Epithelial cell of esophagus (primary cell): Measurements from ENCODE around the gene CDK5.

Source experiments
- DNase-seq: peaks from one replicate; pipeline ENCODE4 v3.0.0; 2010; ENCODE audit warnings: low read depth
- H3K4me3 ChIP-seq: 2 replicates; pipeline ENCODE4 v1.5.1; 2011; ENCODE audit warnings: mild to moderate bottlenecking, low read length, control low read depth
- CTCF ChIP-seq: IDR thresholded peaks from 2 replicates; pipeline ENCODE4 v1.5.1; 2011; ENCODE audit warnings: low read depth, mild to moderate bottlenecking, low read length, control low read depth, inconsistent platforms; ENCODE audit not compliant: insufficient read depth; ENCODE audit errors: missing control alignments

CDK5 gene

GRCh38 chr7:151007469-151007898 lies 50.2 kb downstream of the CDK5 start:
- H3K4me3 ChIP-seq, result no peak overlapping the region
- DNase-seq, result no peak
- TF ChIP-seq CTCF, result no peak

GRCh38 chr7:151006590-151007300 lies 51.0 kb downstream of the CDK5 start:
- DNase-seq, result no peak
- no peak overlapping the region for H3K4me3 ChIP-seq

GRCh38 chr7:151005566-151005965 lies 52.1 kb downstream of the CDK5 start:
- no peak for DNase-seq
- H3K4me3 ChIP-seq, result no peak overlapping the region
- TF ChIP-seq CTCF, result no peak

More at GRCh38 chr7:151006590-151007300, 51.0 kb downstream of the CDK5 start:
- TF ChIP-seq CTCF, result no peak
